ENCODE data around the gene PDF. TPM values are rescaled to one million over a fixed set of nuclear protein-coding genes. Genes with fewer than 3 reads are reported as not detected.

The PDF gene
- total and polyA plus RNA-seq, 2 experiments from 2014 or later: 18.0 to 21.5 TPM

GRCh38 chr16:69319826-69320739 is 10.3 kb downstream of the PDF start:
- Histone ChIP-seq H3K36me3 (ENCODE audit: low read depth) (peaks cover 33% of the 10 kb centered on the region), H3K27ac (no peak overlapping the region), H3K27me3 (replicated peaks; ENCODE audit: insufficient read depth) (no peaks in the 10 kb centered on the region), H3K9me2 (ENCODE audit: insufficient read depth) (no peaks in the 10 kb centered on the region), H3K79me2 (ENCODE audit: insufficient read depth) (peaks cover 88% of the 10 kb centered on the region), H3F3A (ENCODE audit: insufficient read depth) (0 out of 2 replicates have a peak, but pooled peaks cover 9% of the 10 kb centered on the region), H3K9me3 (ENCODE audit: low read depth) (no peaks in the 10 kb centered on the region), H3K4me2 (ENCODE audit: unreplicated experiment) (no peak overlapping the region), H3K4me3 (no peak overlapping the region), H2AFZ (no peak overlapping the region), H4K20me1 (ENCODE audit: insufficient read depth) (no peaks in the 10 kb centered on the region), H3K9ac (no peak overlapping the region), H3K4me1 (ENCODE audit: insufficient read depth) (no peaks in the 10 kb centered on the region)
- DNase-seq: no peak
- TF ChIP-seq EZH2 (IDR thresholded peaks at IDR 0.05; ENCODE audit: insufficient read depth, poor library complexity, severe bottlenecking) (no peak), EZH2phosphoT487 (IDR thresholded peaks at IDR 0.05; ENCODE audit: insufficient read depth, low read depth) (no peak)
- 93 to 96% methylated on average over 29 to 30 of the region's 30 CpGs for WGBS, 2 experiments (ENCODE audit: low coverage in 1 of 2, low lambda C conversion rate in 2 of 2, missing lambda C conversion rate in 2 of 2)
- in situ Hi-C loops (cut with MboI): no loop called here

DNA sequence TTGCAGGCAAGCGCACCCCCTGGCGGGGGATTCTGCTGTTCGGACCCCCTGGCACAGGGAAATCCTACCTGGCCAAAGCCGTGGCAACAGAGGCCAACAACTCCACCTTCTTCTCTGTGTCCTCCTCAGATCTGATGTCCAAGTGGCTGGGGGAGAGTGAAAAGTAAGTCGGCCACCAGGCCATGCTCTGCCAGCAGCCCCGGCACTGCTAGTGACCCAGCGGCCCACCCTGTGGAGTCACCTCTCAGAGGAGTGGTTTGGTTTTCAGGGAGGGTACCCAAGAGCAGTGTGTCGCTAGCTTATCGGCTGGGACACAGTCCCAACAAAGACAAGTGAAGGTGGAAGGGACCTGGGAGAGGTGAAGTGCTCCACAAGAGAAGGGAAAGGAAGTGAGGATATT is 11.0 kb downstream of the PDF start:
- Histone ChIP-seq H4K20me1 (ENCODE audit: insufficient read depth) (no peaks in the 10 kb centered on the region), H3K79me2 (ENCODE audit: insufficient read depth) (peaks cover 88% of the 10 kb centered on the region), H3K4me3 (no peak overlapping the region), H2AFZ (no peak overlapping the region), H3K4me2 (ENCODE audit: unreplicated experiment) (no peak overlapping the region), H3K9me2 (ENCODE audit: insufficient read depth) (no peaks in the 10 kb centered on the region), H3K4me1 (ENCODE audit: insufficient read depth) (no peaks in the 10 kb centered on the region), H3K9ac (no peak overlapping the region), H3K27ac (no peak overlapping the region), H3F3A (ENCODE audit: insufficient read depth) (0 out of 2 replicates have a peak, but pooled peaks cover 9% of the 10 kb centered on the region), H3K27me3 (replicated peaks; ENCODE audit: insufficient read depth) (no peaks in the 10 kb centered on the region), H3K36me3 (ENCODE audit: low read depth) (peaks cover 30% of the 10 kb centered on the region), H3K9me3 (ENCODE audit: low read depth) (no peaks in the 10 kb centered on the region)
- in situ Hi-C loops (cut with MboI): no loop called here
- no peak for DNase-seq
- WGBS, 2 experiments (ENCODE audit: low coverage in 1 of 2, low lambda C conversion rate in 2 of 2, missing lambda C conversion rate in 2 of 2): 85 to 86% methylated on average over 9 of the region's 9 CpGs
- no peak for TF ChIP-seq EZH2phosphoT487 (IDR thresholded peaks at IDR 0.05; ENCODE audit: insufficient read depth, low read depth)
- TF ChIP-seq EZH2 (IDR thresholded peaks at IDR 0.05; ENCODE audit: insufficient read depth, poor library complexity, severe bottlenecking): no peak

- 0 out of 2 replicates have a peak, but pooled peaks cover 9% of the 10 kb centered on the region for H3F3A ChIP-seq (ENCODE audit: insufficient read depth)
- in situ Hi-C loops (cut with MboI): no loop called here
- no peak for DNase-seq
- H3K27me3 ChIP-seq (replicated peaks; ENCODE audit: insufficient read depth): no peaks in the 10 kb centered on the region
- H2AFZ ChIP-seq: no peak overlapping the region
- H3K79me2 ChIP-seq (ENCODE audit: insufficient read depth): peaks cover 88% of the 10 kb centered on the region
- H4K20me1 ChIP-seq (ENCODE audit: insufficient read depth): no peaks in the 10 kb centered on the region
- no peaks in the 10 kb centered on the region for H3K9me3 ChIP-seq (ENCODE audit: low read depth)
- 79 to 82% methylated on average over 9 to 10 of the region's 10 CpGs for WGBS, 2 experiments (ENCODE audit: low coverage in 1 of 2, low lambda C conversion rate in 2 of 2, missing lambda C conversion rate in 2 of 2)
- no peaks in the 10 kb centered on the region for H3K4me1 ChIP-seq (ENCODE audit: insufficient read depth)
- no peak overlapping the region for H3K4me3 ChIP-seq
- H3K9ac ChIP-seq: no peak overlapping the region
- H3K4me2 ChIP-seq (ENCODE audit: unreplicated experiment): no peak overlapping the region
- peaks cover 30% of the 10 kb centered on the region for H3K36me3 ChIP-seq (ENCODE audit: low read depth)
- TF ChIP-seq EZH2 (IDR thresholded peaks at IDR 0.05; ENCODE audit: insufficient read depth, poor library complexity, severe bottlenecking): no peak
- no peak for TF ChIP-seq EZH2phosphoT487 (IDR thresholded peaks at IDR 0.05; ENCODE audit: insufficient read depth, low read depth)
- no peaks in the 10 kb centered on the region for H3K9me2 ChIP-seq (ENCODE audit: insufficient read depth)
- no peak overlapping the region for H3K27ac ChIP-seq
Measured at GRCh38 chr16:69318911-69319289, 11.5 kb downstream of the PDF start.

- H3F3A ChIP-seq (ENCODE audit: insufficient read depth): 0 out of 2 replicates have a peak, but pooled peaks cover 8% of the 10 kb centered on the region
- no peaks in the 10 kb centered on the region for H3K9me3 ChIP-seq (ENCODE audit: low read depth)
- no peaks in the 10 kb centered on the region for H3K4me1 ChIP-seq (ENCODE audit: insufficient read depth)
- no peak overlapping the region for H3K4me3 ChIP-seq
- H3K79me2 ChIP-seq (ENCODE audit: insufficient read depth): peaks cover 89% of the 10 kb centered on the region
- 94 to 97% methylated on average over 28 to 30 of the region's 30 CpGs for WGBS, 2 experiments (ENCODE audit: low coverage in 1 of 2, low lambda C conversion rate in 2 of 2, missing lambda C conversion rate in 2 of 2)
- no peak for DNase-seq
- in situ Hi-C loops (cut with MboI): no loop called here
- no peak overlapping the region for H2AFZ ChIP-seq
- no peaks in the 10 kb centered on the region for H3K27me3 ChIP-seq (replicated peaks; ENCODE audit: insufficient read depth)
- peaks cover 32% of the 10 kb centered on the region for H3K36me3 ChIP-seq (ENCODE audit: low read depth)
- H3K27ac ChIP-seq: no peak overlapping the region
- TF ChIP-seq EZH2phosphoT487 (IDR thresholded peaks at IDR 0.05; ENCODE audit: insufficient read depth, low read depth): no peak
- no peak for TF ChIP-seq EZH2 (IDR thresholded peaks at IDR 0.05; ENCODE audit: insufficient read depth, poor library complexity, severe bottlenecking)
- H3K4me2 ChIP-seq (ENCODE audit: unreplicated experiment): no peak overlapping the region
- no peaks in the 10 kb centered on the region for H3K9me2 ChIP-seq (ENCODE audit: insufficient read depth)
- H3K9ac ChIP-seq: no peak overlapping the region
- no peaks in the 10 kb centered on the region for H4K20me1 ChIP-seq (ENCODE audit: insufficient read depth)
Measured at GRCh38 chr16:69318177-69318910, 12.0 kb downstream of the PDF start.
